ENCODE measurements around the gene ARHGAP31.

Gene ARHGAP31

GRCh38 chr3:119468041-119468440, 173.9 kb downstream of the ARHGAP31 start:
- no peak for TF ChIP-seq FOXK2 (IDR thresholded peaks at IDR 0.05)
- DNase-seq (ENCODE audit: extremely low spot score): no peak
- ChIA-PET CTCF (no interaction called here), POLR2A (interaction anchor here (0.6 to 1.7 kb wide), 3 partner anchors 30 to 1132 kb away, joined by 3 to 13 read pairs (median 4); partner anchors contain the start of gene TIMMDC1)

- ChIA-PET POLR2A (interaction anchor here (1.5 to 1.7 kb wide), 2 partner anchors 29 to 207 kb away, joined by 4 to 13 read pairs; partner anchors contain the start of genes COX17 and TIMMDC1), CTCF (no interaction called here)
- TF ChIP-seq ARNT (IDR thresholded peaks at IDR 0.05) (no peak), FOXA1 (IDR thresholded peaks at IDR 0.05) (no peak), HDGF (IDR thresholded peaks at IDR 0.05; ENCODE audit: borderline replicate concordance) (no peak), FOXK2 (IDR thresholded peaks at IDR 0.05) (no peak), BHLHE40 (IDR thresholded peaks at IDR 0.05; ENCODE audit: borderline replicate concordance) (no peak), ZNF384 (IDR thresholded peaks at IDR 0.05) (no peak), NFRKB (IDR thresholded peaks at IDR 0.05) (no peak), CTBP1 (IDR thresholded peaks at IDR 0.05; ENCODE audit: borderline replicate concordance) (no peak), ELF4 (IDR thresholded peaks at IDR 0.05) (no peak), L3MBTL2 (conservative IDR thresholded peaks at IDR 0.05) (no peak), PKNOX1 (IDR thresholded peaks at IDR 0.05) (no peak), SP1 (IDR thresholded peaks at IDR 0.05) (no peak)
- DNase-seq (ENCODE audit: extremely low spot score): no peak
Observed at GRCh38 chr3:119469418-119470189, 175.4 kb downstream of the ARHGAP31 start.

Data from HEK293T (cell line).